CD4-positive, alpha-beta memory T cell (primary cell): ENCODE measurements around the gene SNORC. TPM values are rescaled to one million over a fixed set of nuclear protein-coding genes. Genes with fewer than 3 reads are reported as not detected.

Experiments
- polyA plus RNA-seq, 2 donors: library from polyadenylated mRNA; unstranded; fragments of 300-500 nt; fragmentation: Illumina TruSeq; gene quantifications; one replicate each; pipeline ENCODE4 v1.2.3, GENCODE V29; 2021
- total RNA-seq, 2 experiments: library from RNA; stranded (reverse); gene quantifications; one replicate each; pipeline ENCODE4 v1.2.3, GENCODE V29; 2021

The SNORC gene
- total and polyA plus RNA-seq, 4 experiments from 2014 or later: 0.14 to 1.5 (median 1.4) TPM; not detected in 1

Other genes starting within 250 kb of the SNORC start
- gene EFHD1, start 236.7 kb upstream of the SNORC start, total RNA-seq: 1 to 10 TPM; 1.4 to 1.5 TPM
- 1 to 10 TPM; 1.4 to 3.6 TPM for gene EFHD1, start 236.7 kb upstream of the SNORC start, polyA plus RNA-seq
- 10 to 100 TPM; 82.1 to 89.6 TPM for gene GIGYF2, start 172.9 kb upstream of the SNORC start, total RNA-seq
- 10 to 100 TPM in 1 of 2 donors, 1 to 10 TPM in 1; 6.7 to 35.9 TPM for gene GIGYF2, start 172.9 kb upstream of the SNORC start, polyA plus RNA-seq
- gene KCNJ13, start 93.7 kb upstream of the SNORC start, total RNA-seq: not detected
- under 1 TPM in 1 of 2 donors, not detected in 1; 0.55 TPM for gene KCNJ13, start 93.7 kb upstream of the SNORC start, polyA plus RNA-seq
- not detected for gene NGEF, start 143.0 kb downstream of the SNORC start, total RNA-seq
- not detected for gene NGEF, start 143.0 kb downstream of the SNORC start, polyA plus RNA-seq
- not detected for gene NEU2, start 162.4 kb downstream of the SNORC start, total RNA-seq
- gene NEU2, start 162.4 kb downstream of the SNORC start, polyA plus RNA-seq: not detected
- gene INPP5D, start 190.1 kb downstream of the SNORC start, total RNA-seq: 100 to 1,000 TPM; 117 to 127 TPM
- 100 to 1,000 TPM in 1 of 2 donors, 10 to 100 TPM in 1; 29.6 to 125 TPM for gene INPP5D, start 190.1 kb downstream of the SNORC start, polyA plus RNA-seq